K562 (cell line): ENCODE data around the gene RRAD.

Experiments
- LEF1 ChIP-seq: fragments of 450-650 bp; IDR thresholded peaks from 2 replicates; pipeline ENCODE4 v1.6.1; 2016; ENCODE audit warnings: mild to moderate bottlenecking
- TF ChIP-seq, protein P1 (sequence below), 3 experiments: IDR thresholded peaks in 2 of 3; conservative IDR thresholded peaks in 1 of 3; 2 replicates each; pipeline ENCODE4 v1.5.1; 2011 to 2012; ENCODE audit warnings: low read length in 3 of 3, mild to moderate bottlenecking in 3 of 3, control low read depth in 2 of 3, improper control_type of control experiment in 1 of 3, inconsistent platforms in 1 of 3, low read depth in 1 of 3, mixed read lengths in 1 of 3, moderate library complexity in 1 of 3; ENCODE audit not compliant: insufficient read depth in 2 of 3
- TF ChIP-seq, protein P2 (sequence below): sonication (generic); formaldehyde crosslinking; IDR thresholded peaks from 2 replicates; pipeline ENCODE4 v1.9.0; 2022; ENCODE audit warnings: mild to moderate bottlenecking, missing genetic modification reagents

DNA sequence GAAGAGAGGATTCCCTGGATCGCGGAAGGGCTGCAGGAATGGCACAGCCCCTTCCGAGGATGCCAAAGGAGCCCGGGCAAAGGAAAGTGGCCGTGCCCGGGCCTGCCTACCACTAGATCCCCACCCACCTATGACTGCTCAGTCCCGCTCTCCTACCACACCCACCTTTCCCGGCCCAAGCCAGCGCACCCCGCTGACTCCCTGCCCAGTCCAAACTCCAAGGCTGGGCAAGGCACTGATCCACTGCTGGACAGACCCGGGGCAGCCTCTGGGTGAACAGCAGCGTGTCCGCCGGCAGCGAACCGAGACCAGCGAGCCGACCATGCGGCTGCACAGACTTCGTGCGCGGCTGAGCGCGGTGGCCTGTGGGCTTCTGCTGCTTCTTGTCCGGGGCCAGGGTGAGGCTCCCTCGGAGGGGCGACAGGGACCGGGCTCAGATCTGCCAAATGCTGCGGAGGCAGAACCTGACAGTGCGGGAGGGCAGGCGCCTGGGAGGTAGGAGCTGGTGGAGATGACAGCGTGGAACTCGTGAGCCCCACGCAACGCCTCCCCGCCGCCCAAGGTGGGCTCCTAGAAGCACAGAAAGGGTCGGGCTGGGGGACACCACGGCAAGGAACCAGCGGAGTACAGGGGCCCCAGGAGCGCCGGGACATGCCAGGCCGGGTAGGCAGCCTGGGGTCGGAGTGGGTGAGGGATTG, 10.1 kb upstream of the RRAD start, which contains the start of gene CES2:
- TF ChIP-seq, protein P1, sequence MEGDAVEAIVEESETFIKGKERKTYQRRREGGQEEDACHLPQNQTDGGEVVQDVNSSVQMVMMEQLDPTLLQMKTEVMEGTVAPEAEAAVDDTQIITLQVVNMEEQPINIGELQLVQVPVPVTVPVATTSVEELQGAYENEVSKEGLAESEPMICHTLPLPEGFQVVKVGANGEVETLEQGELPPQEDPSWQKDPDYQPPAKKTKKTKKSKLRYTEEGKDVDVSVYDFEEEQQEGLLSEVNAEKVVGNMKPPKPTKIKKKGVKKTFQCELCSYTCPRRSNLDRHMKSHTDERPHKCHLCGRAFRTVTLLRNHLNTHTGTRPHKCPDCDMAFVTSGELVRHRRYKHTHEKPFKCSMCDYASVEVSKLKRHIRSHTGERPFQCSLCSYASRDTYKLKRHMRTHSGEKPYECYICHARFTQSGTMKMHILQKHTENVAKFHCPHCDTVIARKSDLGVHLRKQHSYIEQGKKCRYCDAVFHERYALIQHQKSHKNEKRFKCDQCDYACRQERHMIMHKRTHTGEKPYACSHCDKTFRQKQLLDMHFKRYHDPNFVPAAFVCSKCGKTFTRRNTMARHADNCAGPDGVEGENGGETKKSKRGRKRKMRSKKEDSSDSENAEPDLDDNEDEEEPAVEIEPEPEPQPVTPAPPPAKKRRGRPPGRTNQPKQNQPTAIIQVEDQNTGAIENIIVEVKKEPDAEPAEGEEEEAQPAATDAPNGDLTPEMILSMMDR (IDR thresholded peaks at IDR 0.05 in 2 of 3, conservative IDR thresholded peaks at IDR 0.05 in 1 of 3; ENCODE audit: insufficient read depth in 2 of 3, low read depth in 1 of 3, low read length in 3 of 3) = no peak
- TF ChIP-seq, protein P2, sequence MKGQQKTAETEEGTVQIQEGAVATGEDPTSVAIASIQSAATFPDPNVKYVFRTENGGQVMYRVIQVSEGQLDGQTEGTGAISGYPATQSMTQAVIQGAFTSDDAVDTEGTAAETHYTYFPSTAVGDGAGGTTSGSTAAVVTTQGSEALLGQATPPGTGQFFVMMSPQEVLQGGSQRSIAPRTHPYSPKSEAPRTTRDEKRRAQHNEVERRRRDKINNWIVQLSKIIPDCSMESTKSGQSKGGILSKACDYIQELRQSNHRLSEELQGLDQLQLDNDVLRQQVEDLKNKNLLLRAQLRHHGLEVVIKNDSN (CRISPR knock-in tag) = no peak
- TF ChIP-seq LEF1 = no peak
